ES-I3 (cell line): ENCODE results near the gene TSPAN15.

Experiments used
- H3K36me3 ChIP-seq: 2 replicates; pipeline ENCODE4 v1.6.1; 2013; ENCODE audit warnings: mild to moderate bottlenecking, low read length, control low read depth, moderate library complexity; ENCODE audit not compliant: insufficient read depth
- H3K4me1 ChIP-seq: 2 replicates; pipeline ENCODE4 v1.6.1; 2013; ENCODE audit warnings: mild to moderate bottlenecking, control low read depth, low read length; ENCODE audit not compliant: insufficient read depth
- H3K9ac ChIP-seq: 2 replicates; pipeline ENCODE4 v1.6.1; 2013; ENCODE audit warnings: low read depth, mild to moderate bottlenecking, low read length, moderate library complexity
- H3K9me3 ChIP-seq: 2 replicates; pipeline ENCODE4 v1.6.1; 2013; ENCODE audit warnings: mild to moderate bottlenecking, low read length, moderate library complexity; ENCODE audit not compliant: control insufficient read depth, insufficient read depth

The TSPAN15 gene

DNA sequence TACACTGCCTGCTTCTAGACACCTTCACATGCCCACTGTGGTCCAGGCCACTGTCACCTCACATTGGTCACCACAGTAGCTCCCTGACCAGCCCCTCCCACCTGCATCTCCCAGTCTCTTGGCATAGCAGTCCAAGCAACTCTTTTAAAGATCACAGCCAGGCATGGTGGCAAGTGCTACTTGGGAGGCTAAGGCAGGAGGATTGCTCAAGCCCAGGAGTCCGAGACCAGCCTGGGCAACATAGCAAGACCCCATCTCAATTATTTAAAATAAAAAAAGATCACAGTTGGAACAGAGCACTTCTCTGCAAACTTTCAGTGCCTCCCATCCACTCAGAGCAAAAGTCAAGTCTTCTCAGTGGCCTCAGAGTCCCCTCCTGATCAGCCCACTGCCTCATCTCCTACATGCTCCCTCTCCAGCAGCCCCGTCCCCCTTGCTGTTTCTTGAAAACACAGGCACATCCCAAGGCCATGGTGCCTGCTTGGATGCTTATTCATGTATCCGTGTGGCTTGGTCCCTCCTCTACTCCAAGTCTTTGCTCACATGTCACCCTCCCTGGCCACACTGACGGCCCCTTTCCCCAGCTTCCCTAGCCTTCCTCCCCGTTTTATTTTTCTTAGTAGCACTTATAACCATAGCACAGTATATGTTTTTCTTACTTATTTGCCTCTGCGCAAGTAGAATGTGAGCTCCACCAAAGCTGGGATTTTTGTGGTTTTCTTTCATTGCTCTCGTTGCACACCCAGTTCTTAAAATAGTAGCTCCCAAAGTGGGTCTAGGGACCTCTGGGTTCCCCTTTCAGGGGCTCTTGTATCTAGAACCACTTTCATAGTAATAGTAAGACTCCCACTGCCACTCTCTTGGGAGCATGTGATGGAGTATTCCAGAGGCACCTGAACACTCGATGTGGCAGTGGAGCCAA is 19.5 kb downstream of the TSPAN15 start:
- Histone ChIP-seq H3K4me1 (peaks cover 5% of the 10 kb centered on the region; the same call in 1 of the 2 replicates), H3K9me3 (no peaks in the 10 kb centered on the region), H3K9ac (no peak overlapping the region), H3K36me3 (no peaks in the 10 kb centered on the region)

DNA sequence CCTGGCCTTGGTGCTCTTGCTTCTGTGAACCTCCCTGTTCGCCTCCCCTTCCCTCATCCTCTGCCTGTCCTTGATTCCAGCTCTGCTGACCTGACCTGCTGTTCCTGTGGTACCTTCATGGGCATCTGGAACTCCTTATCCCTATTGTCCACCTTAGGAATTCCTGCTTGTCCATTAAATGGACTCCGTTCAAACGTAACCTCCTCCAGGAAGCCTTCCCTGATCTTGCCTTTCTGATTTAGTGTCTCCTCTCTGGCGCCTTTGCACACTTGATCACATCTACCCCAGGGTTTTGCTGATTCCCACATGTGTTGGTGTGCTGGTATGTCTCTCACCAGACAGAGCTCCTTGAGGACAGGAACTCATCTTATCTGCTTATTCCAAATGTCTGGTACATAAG is 20.9 kb downstream of the TSPAN15 start:
- Histone ChIP-seq H3K9ac (no peak overlapping the region), H3K4me1 (peaks cover 5% of the 10 kb centered on the region; the same call in 1 of the 2 replicates), H3K9me3 (no peaks in the 10 kb centered on the region), H3K36me3 (no peaks in the 10 kb centered on the region)

DNA sequence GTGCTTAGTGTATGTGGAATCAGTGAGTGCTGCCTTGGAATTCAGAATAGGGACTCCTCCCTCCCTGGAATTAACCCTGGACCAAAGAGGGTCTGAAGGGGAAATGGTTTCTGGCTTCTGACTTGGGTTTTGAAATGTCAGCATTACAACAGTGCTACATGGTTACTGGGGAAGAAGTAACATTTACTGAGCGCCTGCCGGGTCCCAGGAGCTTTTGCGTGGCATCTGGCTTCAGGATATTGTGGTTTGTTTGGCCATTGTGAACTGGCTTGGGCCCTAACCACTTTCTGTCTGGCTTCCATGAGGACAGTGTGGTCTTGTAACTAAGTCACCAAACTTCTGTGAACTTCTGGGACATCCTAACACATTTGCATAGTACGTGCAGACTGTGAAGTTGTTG is 21.3 kb downstream of the TSPAN15 start:
- Histone ChIP-seq H3K4me1 (peaks cover 5% of the 10 kb centered on the region; the same call in 1 of the 2 replicates), H3K9ac (no peak overlapping the region)

DNA sequence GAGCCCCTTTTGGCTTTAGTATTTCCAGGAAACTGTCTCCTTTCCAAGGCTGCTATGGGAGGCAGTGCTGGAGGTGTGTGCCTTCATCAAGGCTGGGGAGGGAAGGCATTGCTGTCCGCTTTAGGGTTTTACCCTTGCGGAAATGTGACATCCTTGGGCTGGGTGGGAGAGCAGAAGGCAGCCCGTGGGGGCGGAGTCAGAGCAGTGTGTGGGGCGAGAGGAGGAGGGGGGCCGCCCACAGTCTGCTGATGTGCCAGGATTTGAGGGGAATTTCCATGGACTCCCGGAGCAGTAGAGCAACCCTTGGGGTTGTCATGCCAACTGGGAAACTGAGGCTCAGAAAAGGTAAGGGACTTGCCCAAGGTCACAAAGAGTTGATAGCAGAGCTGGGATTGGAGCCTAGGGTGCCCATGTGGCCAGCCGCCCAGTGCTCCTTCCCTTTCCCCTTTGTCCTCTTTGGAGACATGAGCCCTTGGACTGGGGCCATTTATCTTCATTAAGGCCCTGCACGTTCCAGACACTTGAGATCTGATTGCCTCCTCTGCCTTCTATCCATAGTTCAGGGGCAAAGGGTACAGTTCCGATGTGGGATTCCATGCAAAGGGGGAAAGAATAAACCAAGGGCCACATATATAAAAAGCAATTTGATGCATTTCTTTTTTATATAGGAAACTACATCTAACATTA is 22.2 kb downstream of the TSPAN15 start:
- Histone ChIP-seq H3K36me3 (no peaks in the 10 kb centered on the region), H3K9ac (no peak overlapping the region), H3K4me1 (peaks cover 3% of the 10 kb centered on the region; the same call in 1 of the 2 replicates), H3K9me3 (no peaks in the 10 kb centered on the region)

More for the DNA sequence above, 21.3 kb downstream of the TSPAN15 start:
- Histone ChIP-seq H3K9me3 (no peaks in the 10 kb centered on the region), H3K36me3 (no peaks in the 10 kb centered on the region)

DNA sequence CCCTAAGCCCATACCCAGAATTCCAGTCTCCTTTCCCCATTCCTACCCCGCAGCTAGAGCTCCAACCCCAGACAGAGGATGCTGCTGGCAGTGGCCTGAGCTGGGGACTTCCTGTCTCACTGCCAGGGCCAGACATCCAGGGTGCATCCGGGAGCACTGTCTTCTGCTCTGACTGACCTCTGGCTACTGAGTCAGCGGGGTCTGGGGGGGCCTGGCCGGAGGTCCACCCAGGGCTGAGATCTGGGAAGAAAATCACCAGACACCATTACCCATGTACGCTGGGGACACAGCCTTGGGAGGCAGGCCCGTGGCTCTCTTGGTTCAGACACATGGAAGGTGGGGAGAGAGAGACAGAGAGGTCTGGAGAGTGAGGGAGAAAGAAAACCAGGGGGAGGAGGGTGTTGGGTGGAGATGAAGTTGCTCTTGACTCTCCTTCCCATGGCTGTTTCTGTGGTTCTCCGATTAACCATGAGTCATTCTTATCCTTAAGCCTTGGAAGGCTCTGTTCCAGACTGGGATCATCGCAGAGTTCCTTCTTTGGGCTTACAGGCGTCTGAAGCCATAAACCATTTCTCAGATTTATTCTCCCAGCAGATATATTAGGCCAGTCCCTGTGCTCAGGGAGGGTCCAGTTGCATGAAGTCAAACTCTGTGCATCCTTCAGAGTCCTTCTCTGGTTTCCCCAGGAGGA is 23.6 kb downstream of the TSPAN15 start:
- Histone ChIP-seq H3K9ac (no peak overlapping the region), H3K9me3 (no peaks in the 10 kb centered on the region), H3K4me1 (no peaks in the 10 kb centered on the region), H3K36me3 (no peaks in the 10 kb centered on the region)

DNA sequence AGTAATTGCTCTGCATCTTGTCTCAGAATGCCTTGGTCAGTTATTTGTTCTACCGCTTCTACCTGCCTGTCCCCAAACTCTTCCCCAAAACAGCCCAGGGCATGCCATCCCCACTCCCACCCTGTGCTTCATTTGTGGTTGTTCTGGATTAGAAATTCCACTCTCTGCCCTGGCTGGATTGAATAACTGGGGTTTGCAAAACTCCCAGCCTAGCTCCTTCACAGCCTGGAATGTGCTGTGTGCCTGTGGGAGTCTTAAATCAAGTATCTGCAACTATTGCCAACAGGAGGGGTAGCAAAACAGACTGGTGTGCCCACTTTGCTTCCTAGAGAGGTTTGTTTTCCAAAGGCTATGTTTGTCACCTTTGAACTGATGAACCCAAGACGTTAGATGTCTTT is 24.2 kb downstream of the TSPAN15 start:
- no peaks in the 10 kb centered on the region for H3K4me1 ChIP-seq
- H3K9me3 ChIP-seq, result no peaks in the 10 kb centered on the region
- H3K36me3 ChIP-seq, result no peaks in the 10 kb centered on the region

DNA sequence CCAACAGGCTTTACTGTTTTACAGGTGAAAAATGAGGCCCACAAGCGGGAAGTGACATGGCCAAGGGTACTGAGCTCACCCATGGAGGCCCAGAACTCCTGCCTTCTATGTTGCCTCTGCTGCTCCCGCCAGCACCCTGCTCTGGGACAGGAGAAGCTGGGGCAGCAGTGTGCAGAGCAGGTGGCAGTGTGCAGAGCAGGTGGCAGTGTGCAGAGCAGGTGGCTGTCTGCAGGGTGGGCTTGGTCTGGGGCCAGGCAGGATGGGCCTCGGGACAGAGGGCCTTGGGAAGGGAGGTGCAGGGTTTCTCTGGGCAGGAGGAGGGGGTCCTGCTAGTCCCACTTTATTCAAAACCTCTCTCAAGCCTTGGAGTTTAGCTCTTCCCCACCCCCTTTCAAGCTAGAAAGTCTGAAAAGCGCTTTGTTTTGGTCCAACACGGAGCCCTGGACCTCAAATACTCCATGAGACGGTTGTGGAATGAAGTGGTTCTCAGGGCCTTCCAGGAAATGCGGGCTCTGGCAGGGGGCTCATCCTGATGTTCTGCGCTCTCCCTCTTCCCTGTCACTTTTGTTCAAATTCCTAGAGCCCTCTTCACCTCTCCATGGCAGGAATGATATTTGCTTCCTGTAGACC is 26.8 kb downstream of the TSPAN15 start:
- H3K36me3 ChIP-seq, result no peaks in the 10 kb centered on the region
- no peaks in the 10 kb centered on the region for H3K9me3 ChIP-seq
- no peaks in the 10 kb centered on the region for H3K4me1 ChIP-seq
- no peak overlapping the region for H3K9ac ChIP-seq

More for the DNA sequence above, 24.2 kb downstream of the TSPAN15 start:
- H3K9ac ChIP-seq, result no peak overlapping the region

DNA sequence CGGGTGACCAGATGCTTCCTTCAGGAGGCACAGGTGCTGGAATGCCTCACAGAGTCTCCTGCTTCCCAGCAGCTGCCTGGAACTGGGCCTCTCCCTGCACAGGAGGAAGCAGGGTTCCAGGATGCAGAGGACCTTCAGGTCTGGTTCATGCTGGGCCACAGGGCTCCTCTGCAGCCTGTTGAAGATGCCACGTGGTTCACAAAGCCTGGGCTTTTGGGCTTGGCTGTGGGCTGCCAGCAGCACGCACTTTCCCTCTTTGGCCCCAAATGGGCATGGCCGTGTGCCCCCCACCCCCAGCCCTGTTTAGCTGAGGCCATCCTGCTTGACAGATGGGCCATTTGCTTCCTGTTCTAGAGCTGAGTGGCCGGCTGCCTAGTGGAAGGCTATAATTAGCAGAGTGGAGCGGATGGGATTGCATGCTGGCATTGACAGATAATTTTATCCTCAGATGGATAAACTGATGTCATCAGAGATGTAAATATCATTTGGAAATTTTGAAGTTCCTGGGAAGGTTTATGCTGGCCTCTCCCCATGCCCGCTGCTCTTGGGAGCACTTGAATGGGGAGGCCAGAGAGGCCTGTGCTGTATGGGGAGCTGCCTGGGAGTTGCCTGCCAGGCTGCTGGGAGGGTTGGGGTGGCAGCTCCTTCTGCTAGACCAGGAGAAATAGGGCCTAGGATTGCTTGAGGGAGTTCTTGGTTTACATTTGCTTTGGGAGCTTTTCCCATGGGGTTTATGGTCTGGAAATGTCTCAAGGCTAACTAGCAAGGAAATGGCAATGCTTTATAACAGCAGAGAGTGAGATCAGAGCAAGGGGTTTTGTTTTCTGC is 28.2 kb downstream of the TSPAN15 start:
- no peaks in the 10 kb centered on the region for H3K36me3 ChIP-seq
- no peak overlapping the region for H3K9ac ChIP-seq
- no peaks in the 10 kb centered on the region for H3K9me3 ChIP-seq
- no peaks in the 10 kb centered on the region for H3K4me1 ChIP-seq

DNA sequence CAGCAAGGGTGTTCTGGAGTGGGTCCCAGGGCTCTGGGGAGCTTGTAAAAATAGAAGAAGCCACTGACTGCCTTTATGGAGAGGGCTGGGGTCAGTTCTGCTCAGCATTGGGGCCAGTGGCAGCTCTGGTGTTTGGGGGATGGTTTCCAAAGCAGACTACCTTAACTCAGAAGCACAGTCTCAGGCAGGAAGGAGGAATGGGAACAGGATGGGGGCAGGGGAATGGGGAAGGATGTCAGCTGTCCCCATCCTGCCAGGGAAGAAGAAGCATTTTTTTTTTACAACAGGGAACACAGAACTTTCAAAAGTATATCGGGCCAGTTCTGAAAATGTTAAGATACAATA is 28.8 kb downstream of the TSPAN15 start:
- no peaks in the 10 kb centered on the region for H3K4me1 ChIP-seq
- H3K36me3 ChIP-seq, result no peaks in the 10 kb centered on the region
- no peak overlapping the region for H3K9ac ChIP-seq
- no peaks in the 10 kb centered on the region for H3K9me3 ChIP-seq

DNA sequence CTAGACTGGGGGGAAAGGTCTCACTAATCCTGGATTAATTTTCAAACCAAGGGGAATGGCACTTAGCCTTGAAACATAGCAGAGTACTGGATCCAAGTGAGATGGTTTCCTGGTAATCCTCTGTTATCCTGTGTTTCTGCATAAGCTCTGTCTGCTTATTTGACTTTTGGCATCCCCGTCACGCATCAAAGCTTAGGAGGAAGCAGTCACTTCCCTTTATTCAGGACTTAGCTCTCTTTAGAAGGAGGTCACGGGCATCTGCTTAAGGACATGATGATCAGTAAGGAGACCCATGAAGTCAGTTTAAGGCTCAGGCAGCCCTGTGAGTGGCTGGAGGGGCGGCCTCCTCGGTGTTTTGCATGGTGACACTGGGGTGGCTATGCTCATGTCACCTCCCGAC is 30.0 kb downstream of the TSPAN15 start:
- Histone ChIP-seq H3K9me3 (no peaks in the 10 kb centered on the region), H3K36me3 (no peaks in the 10 kb centered on the region), H3K4me1 (no peaks in the 10 kb centered on the region), H3K9ac (no peak overlapping the region)

DNA sequence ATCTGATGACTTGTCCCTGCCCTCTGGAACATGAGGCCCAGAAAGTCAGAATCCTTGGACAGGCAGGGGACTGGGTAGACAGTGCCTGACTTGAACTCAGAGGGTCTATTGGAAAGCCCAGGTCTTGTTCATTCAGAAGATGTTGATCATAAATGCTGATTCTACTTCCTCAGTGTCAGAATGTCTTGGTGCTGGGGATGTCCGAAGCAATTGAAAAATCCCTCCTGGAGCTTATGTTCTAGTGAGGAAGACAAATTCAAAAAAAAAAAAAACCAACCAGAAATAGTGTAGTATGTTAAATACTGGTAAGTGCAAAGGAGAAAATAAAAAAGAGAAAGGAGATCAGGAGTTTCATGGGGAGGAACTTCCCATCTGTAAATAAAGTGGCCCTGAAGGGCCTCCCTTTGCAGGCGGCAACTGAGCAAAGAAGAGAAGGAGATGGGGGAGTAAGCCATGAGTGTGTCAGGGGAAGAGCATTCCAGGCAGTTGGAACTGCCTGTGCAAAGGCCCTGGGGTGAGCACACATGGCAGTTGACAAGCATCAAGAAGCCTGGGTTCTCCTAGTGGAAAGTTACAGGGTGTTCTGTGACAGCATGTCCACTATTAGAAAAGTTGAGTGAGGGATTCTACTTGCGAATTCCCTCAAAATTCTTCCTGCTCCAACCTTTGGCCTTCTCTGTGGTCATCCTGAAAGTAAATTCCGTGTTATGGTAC is 30.7 kb downstream of the TSPAN15 start:
- Histone ChIP-seq H3K9ac (no peak overlapping the region), H3K9me3 (no peaks in the 10 kb centered on the region), H3K36me3 (no peaks in the 10 kb centered on the region)

DNA sequence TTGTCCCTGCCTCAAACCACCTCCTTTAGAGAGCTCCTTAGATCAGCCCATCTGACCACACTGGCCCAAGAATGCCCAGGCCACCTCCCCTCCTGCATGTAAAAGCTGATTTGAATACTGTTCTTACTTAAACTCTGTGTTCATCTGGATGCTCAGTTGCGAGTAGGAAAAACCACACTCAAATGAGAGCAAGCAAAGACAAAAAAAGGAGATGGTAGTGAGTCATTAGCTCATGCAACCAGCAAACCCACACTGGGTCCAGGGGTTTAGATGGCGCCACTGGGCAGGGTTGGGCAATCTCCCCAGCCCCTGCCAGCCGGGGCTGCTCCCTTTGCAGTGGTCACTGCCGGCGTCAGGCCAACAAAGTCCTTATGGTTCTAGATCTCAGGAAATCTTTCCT is 32.7 kb downstream of the TSPAN15 start:
- Histone ChIP-seq H3K4me1 (no peaks in the 10 kb centered on the region), H3K36me3 (no peaks in the 10 kb centered on the region), H3K9me3 (no peaks in the 10 kb centered on the region), H3K9ac (no peak overlapping the region)

More for the DNA sequence above, 30.7 kb downstream of the TSPAN15 start:
- no peaks in the 10 kb centered on the region for H3K4me1 ChIP-seq

DNA sequence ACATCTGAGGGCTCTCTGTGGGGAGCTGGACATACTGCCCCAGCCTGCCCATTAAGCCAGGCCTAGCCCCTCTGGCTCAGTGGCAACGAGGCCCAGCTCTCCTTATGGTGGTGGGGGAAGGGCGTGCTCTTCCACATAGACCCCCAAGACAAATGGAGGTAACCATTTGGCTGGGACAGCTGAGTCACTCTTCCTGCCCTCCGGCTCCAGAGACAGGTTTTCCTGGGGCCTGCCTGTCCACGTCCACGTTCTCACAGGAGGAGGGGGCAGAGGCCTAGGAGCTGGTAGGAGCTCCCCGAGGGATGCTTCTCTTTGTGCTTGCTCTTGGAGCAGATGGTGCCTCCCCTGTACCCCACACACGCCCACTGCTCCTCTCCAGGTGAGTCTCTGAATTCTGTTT is 33.5 kb downstream of the TSPAN15 start:
- no peaks in the 10 kb centered on the region for H3K4me1 ChIP-seq
- H3K9ac ChIP-seq, result no peak overlapping the region
- no peaks in the 10 kb centered on the region for H3K36me3 ChIP-seq
- H3K9me3 ChIP-seq, result peaks cover 5% of the 10 kb centered on the region; the same call in 1 of the 2 replicates
